Astrocyte (in vitro differentiated cells and primary cell): ENCODE data around the gene SLC7A8. TPM values are rescaled to one million over a fixed set of nuclear protein-coding genes. Genes with fewer than 3 reads are reported as not detected.

Source experiments
- DNase-seq: peaks from one replicate; pipeline ENCODE4 v3.0.0-alpha.2; 2010; ENCODE audit warnings: low read depth
- FAIRE-seq: peaks from 2 replicates; lab custom pipeline; 2011; peaks lifted over from hg19 to GRCh38; lab: Jason Lieb, UNC
- H2AFZ ChIP-seq: 2 replicates; pipeline ENCODE4 v1.6.0; 2012; ENCODE audit warnings: low read depth, low read length, inconsistent platforms
- H3K27ac ChIP-seq: 2 replicates; pipeline ENCODE4 v1.5.1; 2011; ENCODE audit warnings: low read depth, low read length, inconsistent platforms
- H3K27me3 ChIP-seq: 2 replicates; pipeline ENCODE4 v1.6.0; 2011; ENCODE audit warnings: low read length, inconsistent platforms; ENCODE audit not compliant: insufficient read depth
- H3K36me3 ChIP-seq: 2 replicates; pipeline ENCODE4 v1.5.1; 2011; ENCODE audit warnings: low read length, inconsistent platforms; ENCODE audit not compliant: insufficient read depth
- H3K4me1 ChIP-seq: 2 replicates; pipeline ENCODE4 v1.5.1; 2011; ENCODE audit warnings: low read length, inconsistent platforms; ENCODE audit not compliant: insufficient read depth
- H3K4me2 ChIP-seq: 2 replicates; pipeline ENCODE4 v1.6.0; 2012; ENCODE audit warnings: low read length, inconsistent platforms
- H3K4me3 ChIP-seq: 2 replicates; pipeline ENCODE4 v1.5.1; 2011; ENCODE audit warnings: low read depth, mild to moderate bottlenecking, low read length, inconsistent platforms; ENCODE audit not compliant: insufficient read depth
- H3K79me2 ChIP-seq: 2 replicates; pipeline ENCODE4 v1.6.0; 2012; ENCODE audit warnings: mild to moderate bottlenecking, low read length, inconsistent platforms; ENCODE audit not compliant: insufficient read depth
- H3K9ac ChIP-seq: 2 replicates; pipeline ENCODE4 v1.6.0; 2012; ENCODE audit warnings: mild to moderate bottlenecking, low read length, inconsistent platforms
- H3K9me3 ChIP-seq: 2 replicates; pipeline ENCODE4 v1.5.1; 2012; ENCODE audit warnings: low read depth, mild to moderate bottlenecking, low read length, inconsistent platforms; ENCODE audit not compliant: insufficient read depth
- H4K20me1 ChIP-seq: 2 replicates; pipeline ENCODE4 v1.6.0; 2012; ENCODE audit warnings: low read length, inconsistent platforms; ENCODE audit not compliant: insufficient read depth
- H3K27ac Mint-ChIP-seq: one replicate; pipeline ENCODE4 v1.8.0; 2021; ENCODE audit warnings: mild to moderate bottlenecking, mixed read lengths; ENCODE audit not compliant: unreplicated experiment
- H3K27me3 Mint-ChIP-seq: one replicate; pipeline ENCODE4 v1.8.0; 2021; ENCODE audit warnings: low read depth, mixed read lengths; ENCODE audit not compliant: unreplicated experiment
- H3K36me3 Mint-ChIP-seq: one replicate; pipeline ENCODE4 v1.8.0; 2021; ENCODE audit warnings: low read depth, mixed read lengths; ENCODE audit not compliant: unreplicated experiment
- H3K4me1 Mint-ChIP-seq: one replicate; pipeline ENCODE4 v1.8.0; 2021; ENCODE audit warnings: low read depth, mixed read lengths; ENCODE audit not compliant: unreplicated experiment
- H3K4me3 Mint-ChIP-seq: one replicate; pipeline ENCODE4 v1.8.0; 2021; ENCODE audit warnings: mild to moderate bottlenecking, moderate library complexity, mixed read lengths; ENCODE audit not compliant: unreplicated experiment
- H3K9me3 Mint-ChIP-seq: one replicate; pipeline ENCODE4 v1.8.0; 2021; ENCODE audit warnings: mild to moderate bottlenecking, mixed read lengths; ENCODE audit not compliant: unreplicated experiment
- CTCF ChIP-seq: IDR thresholded peaks from 2 replicates; pipeline ENCODE4 v1.5.1; 2011; ENCODE audit warnings: low read depth, mild to moderate bottlenecking, inconsistent platforms, low read length, moderate library complexity; ENCODE audit not compliant: insufficient read depth
- EZH2 ChIP-seq: IDR thresholded peaks from 2 replicates; pipeline ENCODE4 v1.6.1; 2012; ENCODE audit warnings: mild to moderate bottlenecking, low read length, inconsistent platforms; ENCODE audit not compliant: insufficient read depth
- total RNA-seq: library from RNA; stranded (reverse); gene quantifications from 2 replicates; pipeline ENCODE4 v1.2.1, GENCODE V29; 2021

SLC7A8 gene
- total RNA-seq, 1 donor from 2014 or later: 6.5 TPM

- Histone ChIP-seq H3K27ac (no peak overlapping the region), H3K9me3 (no peaks in the 10 kb centered on the region), H4K20me1 (no peaks in the 10 kb centered on the region), H3K9ac (no peak overlapping the region), H2AFZ (no peak overlapping the region), H3K36me3 (no peaks in the 10 kb centered on the region), H3K27me3 (peaks cover 15% of the 10 kb centered on the region), H3K4me3 (no peak overlapping the region), H3K4me2 (no peak overlapping the region), H3K4me1 (no peaks in the 10 kb centered on the region), H3K79me2 (no peaks in the 10 kb centered on the region)
- Mint-ChIP-seq H3K9me3 (no peaks in the 10 kb centered on the region), H3K27ac (no peak overlapping the region), H3K4me3 (no peak overlapping the region), H3K27me3 (peaks cover 20% of the 10 kb centered on the region), H3K4me1 (no peaks in the 10 kb centered on the region), H3K36me3 (peaks cover 4% of the 10 kb centered on the region)
- DNase-seq (no peak), FAIRE-seq (no peak)
- TF ChIP-seq CTCF (no peak), EZH2 (no peak)
These were observed 52.6 kb downstream of the SLC7A8 start for GRCh38 chr14:23130871-23131270.

DNA sequence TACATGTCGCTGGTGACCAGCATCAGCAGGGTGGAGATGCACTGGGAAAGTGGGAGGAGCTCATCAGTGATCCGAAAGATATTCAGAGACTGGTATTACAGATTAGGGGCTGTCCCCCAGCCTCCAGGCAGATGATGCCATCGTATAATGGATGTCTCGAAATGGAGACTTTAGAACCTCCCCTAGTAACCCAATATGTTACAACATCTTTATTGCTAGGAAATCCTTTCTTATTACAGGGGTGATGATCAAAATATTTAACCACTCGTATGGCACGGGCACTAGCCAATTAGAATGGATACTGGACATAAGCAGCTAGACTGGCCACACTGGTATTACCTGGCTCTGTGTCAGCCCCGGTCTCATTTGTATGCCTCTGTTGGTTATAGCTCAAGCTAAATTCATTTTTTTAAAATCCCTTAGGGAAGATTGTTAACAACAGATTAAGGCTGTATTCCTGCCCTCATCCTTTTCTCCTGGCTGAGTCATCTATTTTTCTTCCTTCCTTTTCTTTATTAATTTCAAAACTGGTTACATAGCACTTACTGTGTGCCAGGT is 53.6 kb downstream of the SLC7A8 start:
- no peak overlapping the region for H3K4me3 Mint-ChIP-seq
- H3K4me2 ChIP-seq: no peak overlapping the region
- DNase-seq: no peak
- no peak overlapping the region for H3K4me3 ChIP-seq
- H3K9me3 Mint-ChIP-seq: no peaks in the 10 kb centered on the region
- H3K27ac ChIP-seq: no peak overlapping the region
- TF ChIP-seq CTCF: no peak
- no peak for TF ChIP-seq EZH2
- no peak for FAIRE-seq
- H3K4me1 Mint-ChIP-seq: no peaks in the 10 kb centered on the region
- H3K36me3 Mint-ChIP-seq: peaks cover 4% of the 10 kb centered on the region
- no peak overlapping the region for H2AFZ ChIP-seq
- no peak overlapping the region for H3K9ac ChIP-seq
- peaks cover 15% of the 10 kb centered on the region for H3K27me3 ChIP-seq
- H3K4me1 ChIP-seq: no peaks in the 10 kb centered on the region
- H3K27me3 Mint-ChIP-seq: peaks cover 20% of the 10 kb centered on the region
- no peaks in the 10 kb centered on the region for H3K36me3 ChIP-seq
- no peaks in the 10 kb centered on the region for H3K79me2 ChIP-seq
- no peaks in the 10 kb centered on the region for H4K20me1 ChIP-seq
- H3K9me3 ChIP-seq: no peaks in the 10 kb centered on the region
- H3K27ac Mint-ChIP-seq: no peak overlapping the region

DNA sequence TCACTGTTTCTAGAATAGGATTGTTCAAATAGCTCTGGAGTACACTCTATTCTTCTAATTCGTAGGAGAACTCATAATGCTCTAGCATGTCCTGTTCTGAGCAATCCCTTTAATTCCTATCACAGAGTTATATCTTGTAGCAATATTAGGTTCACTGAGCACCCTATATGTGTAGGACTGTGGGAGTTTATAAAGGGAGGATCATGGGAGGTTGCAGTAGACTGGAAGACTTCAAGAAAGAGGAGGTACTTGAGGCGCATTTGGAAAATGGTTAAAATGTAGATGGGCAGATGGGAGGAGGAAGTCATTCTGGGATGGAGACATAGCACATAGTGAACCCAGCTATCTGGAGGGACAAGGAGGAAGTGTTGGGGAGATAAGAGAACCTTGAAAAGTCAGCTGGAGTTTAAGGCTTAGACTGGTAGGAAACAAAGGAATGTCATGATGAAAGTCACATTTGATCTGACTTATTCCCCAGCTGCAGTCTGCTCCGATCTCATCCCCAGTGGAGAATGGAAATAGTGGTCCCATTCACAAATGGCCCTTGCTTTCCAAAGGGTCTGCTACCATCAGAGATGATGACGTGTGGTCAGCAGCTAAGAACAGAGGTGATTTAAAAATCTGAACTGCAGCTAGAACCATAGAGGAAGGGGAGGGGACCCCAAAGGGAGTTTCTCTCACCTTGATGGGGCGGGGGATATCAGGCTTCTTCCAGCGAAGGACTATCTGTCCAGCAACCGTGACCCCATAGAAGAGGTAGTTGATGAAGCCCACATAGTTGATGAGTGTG is 54.3 kb downstream of the SLC7A8 start:
- Histone ChIP-seq H3K79me2 (no peaks in the 10 kb centered on the region), H3K4me2 (no peak overlapping the region), H3K27me3 (peaks cover 15% of the 10 kb centered on the region), H3K36me3 (no peaks in the 10 kb centered on the region), H3K4me1 (no peaks in the 10 kb centered on the region), H3K9ac (no peak overlapping the region), H4K20me1 (no peaks in the 10 kb centered on the region), H2AFZ (no peak overlapping the region), H3K4me3 (no peak overlapping the region), H3K27ac (no peak overlapping the region), H3K9me3 (no peaks in the 10 kb centered on the region)
- H3K9me3 Mint-ChIP-seq: no peaks in the 10 kb centered on the region
- FAIRE-seq (no peak), DNase-seq (no peak)
- TF ChIP-seq EZH2: no peak
- TF ChIP-seq CTCF: no peak
- peaks cover 20% of the 10 kb centered on the region for H3K27me3 Mint-ChIP-seq
- no peaks in the 10 kb centered on the region for H3K4me1 Mint-ChIP-seq
- no peak overlapping the region for H3K4me3 Mint-ChIP-seq
- no peak overlapping the region for H3K27ac Mint-ChIP-seq
- H3K36me3 Mint-ChIP-seq: peaks cover 4% of the 10 kb centered on the region
